NCI-H1092 treated with DMSO at 0.1 percent for 48 hours (cell line): Measurements from ENCODE around the gene UQCC5.
"Not testable (repeated sequence)": the region's sequence is repeated elsewhere in the genome, so short reads cannot be mapped to it uniquely, and the experiment has no call there.

Source experiments
- DNase-seq: peaks from one replicate; lab custom pipeline; 2025; lab: John Stamatoyannopoulos, UW

Gene UQCC5

DNA sequence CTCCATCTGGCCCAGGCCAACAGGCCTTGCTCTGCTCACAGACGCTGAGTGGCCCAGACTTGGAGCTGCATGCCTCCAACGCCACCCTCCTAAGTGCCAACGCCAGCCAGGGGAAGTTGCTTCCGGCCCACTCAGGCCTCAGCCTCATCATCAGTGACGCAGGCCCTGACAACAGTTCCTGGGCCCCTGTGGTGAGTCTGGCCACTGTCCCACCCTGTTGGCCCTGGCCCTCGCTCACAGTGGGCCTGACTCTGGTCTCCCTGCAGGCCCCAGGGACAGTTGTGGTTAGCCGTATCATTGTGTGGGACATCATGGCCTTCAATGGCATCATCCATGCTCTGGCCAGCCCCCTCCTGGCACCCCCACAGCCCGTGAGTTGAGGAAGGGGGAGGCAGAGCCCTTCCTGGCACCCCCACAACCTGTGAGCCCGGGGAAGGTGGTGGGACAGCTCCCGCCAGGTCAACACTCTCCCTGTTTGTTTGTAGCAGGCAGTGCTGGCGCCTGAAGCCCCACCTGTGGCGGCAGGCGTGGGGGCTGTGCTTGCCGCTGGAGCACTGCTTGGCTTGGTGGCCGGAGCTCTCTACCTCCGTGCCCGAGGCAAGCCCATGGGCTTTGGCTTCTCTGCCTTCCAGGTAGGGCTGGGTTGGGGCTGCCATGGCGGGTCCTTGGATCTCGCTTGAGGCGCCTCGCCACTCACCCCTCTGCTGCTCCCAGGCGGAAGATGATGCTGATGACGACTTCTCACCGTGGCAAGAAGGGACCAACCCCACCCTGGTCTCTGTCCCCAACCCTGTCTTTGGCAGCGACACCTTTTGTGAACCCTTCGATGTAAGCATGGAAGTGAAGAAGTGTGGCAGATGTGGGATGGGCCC is 12.8 kb upstream of the UQCC5 start:
- no peak for DNase-seq

DNA sequence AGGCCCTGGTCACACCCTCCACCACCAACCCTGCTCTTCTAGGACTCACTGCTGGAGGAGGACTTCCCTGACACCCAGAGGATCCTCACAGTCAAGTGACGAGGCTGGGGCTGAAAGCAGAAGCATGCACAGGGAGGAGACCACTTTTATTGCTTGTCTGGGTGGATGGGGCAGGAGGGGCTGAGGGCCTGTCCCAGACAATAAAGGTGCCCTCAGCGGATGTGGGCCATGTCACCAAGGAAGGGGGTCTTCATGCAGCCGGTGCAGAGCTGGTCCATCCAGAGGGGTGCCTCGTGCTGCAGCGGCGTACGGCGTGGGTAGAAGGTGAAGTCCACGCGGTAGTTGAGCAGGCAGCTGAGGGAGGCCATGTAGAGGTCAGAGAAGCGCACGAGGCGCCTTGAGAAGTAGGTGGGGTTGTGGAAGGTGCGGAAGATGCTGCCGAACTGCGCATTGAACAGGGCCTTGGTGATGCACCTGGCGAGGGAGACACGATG is 12.1 kb upstream of the UQCC5 start:
- DNase-seq: no peak

DNA sequence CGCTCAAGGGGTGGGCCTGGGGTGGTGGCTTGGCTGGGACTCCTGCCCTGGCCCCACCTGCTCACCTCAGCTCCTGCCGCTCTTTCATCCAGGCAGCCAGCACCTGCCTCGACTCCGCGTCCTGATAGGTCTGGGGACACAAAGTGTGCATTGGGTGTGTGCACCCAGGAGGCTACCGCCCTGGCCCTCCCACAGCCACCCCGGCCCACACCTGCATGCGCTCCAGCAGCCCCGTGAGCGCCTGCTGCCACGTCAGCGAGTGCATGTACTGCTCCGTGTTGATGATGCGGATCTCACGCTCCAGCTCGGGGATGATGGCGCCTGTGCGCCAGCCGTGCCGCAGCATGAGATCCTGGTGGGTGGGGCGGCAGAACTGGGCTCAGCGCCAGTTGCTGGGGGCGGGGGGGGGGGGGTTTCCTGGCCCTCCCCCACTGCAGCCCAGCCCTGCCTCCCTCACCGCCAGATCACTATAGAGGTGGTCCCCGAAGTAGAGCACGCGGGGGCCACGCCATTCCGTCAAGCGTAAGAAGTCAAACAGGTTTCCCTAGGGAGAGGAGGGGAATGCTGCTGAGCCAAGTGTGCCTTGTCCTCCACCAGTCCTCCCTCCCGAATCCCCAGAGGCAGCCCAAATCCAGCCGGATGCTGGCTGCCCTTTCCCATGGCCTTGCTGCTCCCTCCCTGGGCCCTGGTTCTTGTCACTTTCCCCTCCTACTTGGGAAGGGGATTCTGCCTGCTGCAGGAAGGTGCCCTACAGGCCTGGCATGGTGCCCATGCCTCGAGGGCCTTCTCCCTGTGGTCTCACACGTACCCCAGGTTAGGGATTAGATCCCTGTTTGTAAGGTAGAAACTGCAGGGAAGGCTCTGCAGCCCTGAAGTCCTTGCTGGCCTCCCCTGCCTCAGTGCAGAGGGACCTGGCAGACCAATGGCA is 11.4 kb upstream of the UQCC5 start:
- no peak for DNase-seq

DNA sequence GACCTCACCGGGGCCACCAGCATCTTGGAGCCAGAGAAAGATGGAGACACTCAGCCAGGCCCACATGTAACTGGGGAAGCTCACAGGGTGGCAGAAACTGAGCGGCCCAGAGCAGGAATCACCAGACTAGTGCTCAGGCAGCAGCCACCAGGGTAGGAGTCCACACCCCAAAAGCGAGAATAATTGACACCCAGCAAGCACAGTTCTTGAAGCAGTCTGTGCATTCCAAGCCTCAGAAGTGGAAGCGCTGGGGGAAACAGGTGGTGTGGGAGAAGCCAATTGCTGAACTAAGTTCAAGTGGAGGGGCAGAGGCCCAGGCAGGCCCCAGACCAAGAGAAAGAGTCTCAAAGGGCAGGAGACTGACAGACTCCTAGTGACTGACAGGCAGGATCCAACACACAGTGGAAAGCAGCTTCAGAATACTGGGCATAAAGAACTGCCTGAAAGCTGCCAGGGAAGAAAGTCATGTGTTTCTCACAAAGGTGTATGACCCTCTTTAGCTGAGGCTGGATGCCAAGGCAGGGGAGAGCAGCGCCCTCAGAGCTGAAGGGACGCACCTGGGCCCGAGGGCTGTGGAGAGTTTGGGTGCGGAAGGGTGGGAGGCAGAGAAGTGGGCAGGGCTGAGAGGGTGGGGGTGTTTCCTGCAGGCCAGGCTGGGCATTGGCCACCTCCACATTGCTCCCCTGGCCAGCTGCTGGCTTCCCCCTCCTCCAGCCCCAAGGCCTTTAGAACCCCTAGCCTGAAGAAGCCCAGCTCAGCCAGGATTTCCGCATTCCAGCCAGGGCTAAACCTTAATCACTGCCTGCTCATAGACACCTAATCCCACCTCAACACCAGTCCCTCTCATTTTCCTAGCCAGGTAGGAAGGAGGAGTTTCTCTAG is 10.5 kb upstream of the UQCC5 start:
- no peak for DNase-seq

DNA sequence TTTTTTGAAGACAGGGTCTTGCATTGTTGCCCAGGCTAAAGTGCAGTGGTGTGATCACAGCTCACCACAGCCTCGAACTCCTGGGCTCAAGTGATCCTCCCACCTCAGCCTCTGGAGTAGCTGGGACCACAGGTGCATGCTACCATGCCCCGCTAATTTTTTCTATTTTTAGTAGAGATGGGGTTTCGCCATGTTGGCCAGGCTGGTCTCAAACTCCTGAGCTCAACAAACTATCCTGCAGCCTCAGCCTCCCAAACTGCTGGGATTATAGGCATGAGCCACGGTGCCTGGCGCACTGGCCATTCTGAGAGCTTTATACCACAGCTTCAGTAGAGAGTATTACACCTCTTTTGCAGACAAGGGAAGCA is 9.8 kb upstream of the UQCC5 start:
- DNase-seq: not testable (repeated sequence)

DNA sequence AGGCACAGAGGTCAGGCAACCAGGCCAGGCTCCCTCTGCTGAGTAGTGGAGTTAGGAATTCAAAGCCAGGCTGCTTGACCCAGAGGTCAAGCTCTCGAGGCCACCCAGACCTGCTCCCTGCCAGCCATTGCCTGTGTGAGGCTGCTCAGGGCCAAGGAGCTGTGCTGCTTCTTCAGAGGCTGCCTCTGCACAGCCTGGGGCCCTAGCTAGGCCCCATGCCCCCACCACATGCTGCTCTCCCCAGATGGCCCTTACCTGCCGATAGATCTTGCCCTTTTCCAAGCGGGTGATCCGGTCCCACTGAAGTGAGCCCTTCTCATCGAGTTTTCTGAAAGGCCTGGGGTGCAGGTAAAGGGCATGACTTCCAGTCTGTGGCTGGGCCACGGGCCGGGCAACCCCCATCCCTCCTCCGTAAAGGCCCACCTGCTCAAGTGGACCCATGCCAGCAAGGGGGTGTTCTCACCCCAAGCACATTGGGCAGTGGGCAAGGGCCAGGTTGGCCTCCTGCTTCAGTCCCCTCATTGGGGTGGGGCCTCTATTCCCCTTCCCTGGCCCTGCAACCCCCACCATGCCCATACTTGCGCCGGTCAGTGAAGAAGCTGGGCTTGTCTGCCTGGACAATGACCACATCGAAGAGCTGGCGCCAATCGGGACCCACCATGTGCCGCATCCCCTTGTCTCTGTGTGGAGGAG is 9.2 kb upstream of the UQCC5 start:
- no peak for DNase-seq

DNA sequence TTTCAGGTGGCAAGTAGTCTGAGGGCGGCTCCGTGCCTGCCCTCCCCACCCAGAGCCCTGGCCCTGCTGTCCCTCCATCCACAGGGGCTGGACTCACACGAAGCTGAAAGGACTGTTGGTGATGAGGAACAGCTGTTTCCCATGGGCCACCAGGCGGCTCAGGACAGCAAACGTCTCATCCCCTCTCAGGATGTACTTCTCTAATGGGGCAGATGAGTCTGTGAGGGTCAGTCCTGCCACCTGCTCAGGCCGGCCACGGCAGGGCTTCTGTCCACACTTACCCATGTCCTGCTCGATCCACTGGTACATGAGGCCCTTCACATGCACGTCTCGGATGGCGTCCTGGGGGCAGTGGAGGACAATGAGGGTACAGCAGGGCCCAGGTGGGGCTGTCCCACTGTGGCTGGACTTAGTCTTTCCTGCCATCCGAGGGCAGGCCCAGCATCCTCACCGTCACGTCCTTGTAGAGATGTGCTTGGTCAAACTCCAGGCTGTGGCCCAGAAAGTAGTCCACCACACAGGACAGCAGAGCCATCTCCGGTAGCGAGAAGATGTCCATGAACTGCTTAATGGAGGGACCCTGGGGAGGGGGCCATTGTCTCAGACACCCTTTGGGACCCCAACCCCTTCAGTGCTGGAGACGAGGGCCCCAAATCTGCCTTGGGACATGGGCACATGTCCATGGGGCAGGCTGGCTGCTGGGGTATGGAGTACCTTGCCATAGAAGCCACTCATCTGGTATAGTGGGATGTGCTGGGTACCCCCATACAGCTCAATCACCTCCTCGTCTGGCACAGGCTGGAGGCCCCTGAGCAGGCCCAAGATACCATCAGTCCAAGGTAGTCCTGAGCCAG is 8.4 kb upstream of the UQCC5 start:
- DNase-seq: no peak

DNA sequence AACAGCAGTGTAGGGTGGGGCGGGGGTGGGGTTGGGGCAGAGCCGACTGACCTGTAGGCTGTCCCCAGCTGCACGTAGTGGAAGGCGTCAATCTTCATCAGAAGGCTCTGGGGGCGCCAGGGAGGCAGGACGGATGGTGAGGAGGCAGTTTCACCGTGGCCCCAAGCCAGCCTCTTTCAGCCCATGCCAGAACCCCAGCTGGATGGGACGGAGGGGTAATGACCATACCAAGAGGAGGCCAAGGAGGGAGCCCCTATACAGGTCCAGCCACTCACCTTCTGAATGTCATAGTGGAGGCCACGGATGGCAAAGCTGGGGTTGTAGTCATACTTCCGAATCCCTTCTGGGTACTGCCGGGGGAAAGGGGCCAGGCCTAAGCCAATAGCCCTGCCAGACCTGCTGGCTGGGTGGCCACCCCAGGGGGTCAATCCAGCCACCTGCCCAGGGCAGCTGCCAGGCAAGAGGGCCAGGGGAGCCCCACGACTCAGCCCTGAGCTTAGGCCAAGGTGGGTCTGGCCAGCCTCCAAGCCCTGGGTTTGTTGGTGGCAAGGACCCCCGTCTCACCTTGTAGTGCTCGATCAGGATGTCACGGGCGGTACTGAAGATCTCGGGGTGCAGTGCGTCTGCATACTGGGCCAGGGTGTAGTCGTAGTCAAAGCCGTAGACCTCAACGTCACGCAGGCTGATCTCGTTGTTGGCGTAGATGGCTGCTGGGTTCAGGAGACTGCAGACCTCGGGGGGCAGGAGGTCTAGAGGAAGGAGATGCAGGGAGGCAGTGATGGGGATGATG is 7.6 kb upstream of the UQCC5 start:
- DNase-seq: no peak

DNA sequence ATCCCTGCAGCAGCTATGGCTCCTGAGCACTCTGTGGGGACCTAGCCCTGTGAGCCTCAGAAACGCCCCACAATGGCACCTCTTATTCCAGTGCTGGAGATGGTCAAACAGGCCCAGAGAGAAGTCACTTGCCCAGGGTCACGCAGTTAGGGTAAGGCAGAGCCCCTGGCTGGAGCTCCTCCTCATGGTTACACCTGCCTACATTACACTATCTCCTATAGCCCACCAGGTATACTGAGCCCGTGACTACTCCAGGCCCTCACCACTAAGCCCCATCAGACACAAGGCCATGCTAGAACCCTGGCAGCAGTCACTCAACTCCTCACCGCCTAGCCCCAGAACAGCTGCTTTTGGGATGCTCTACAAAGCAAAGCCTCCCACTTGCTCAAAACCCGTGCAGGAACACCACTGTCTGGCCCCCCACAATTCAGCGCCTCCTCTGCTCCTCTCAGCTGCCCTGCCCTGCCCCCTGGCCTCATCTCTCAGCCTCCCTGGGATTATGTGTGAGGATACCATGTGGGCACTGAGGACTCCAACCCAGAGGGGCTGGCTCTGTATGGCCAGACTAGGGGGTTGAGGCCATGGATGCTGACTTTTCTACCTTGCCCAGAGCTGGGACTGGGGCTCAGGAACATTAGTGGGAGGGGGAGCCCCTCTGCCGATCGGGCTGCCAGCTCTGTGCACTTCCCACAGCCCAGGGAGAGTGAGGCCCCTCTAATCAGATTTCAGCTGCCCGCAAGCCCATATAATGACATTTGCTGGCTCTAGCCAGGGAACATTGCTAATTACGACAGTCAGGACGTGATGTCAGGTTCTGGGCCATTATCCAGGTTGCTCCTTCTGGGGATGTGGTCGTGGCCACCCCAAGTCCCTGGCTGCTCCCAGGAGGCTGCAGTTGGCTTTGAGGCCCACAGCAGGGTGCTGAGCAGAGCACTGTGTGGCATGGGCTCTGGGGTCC is 6.8 kb upstream of the UQCC5 start:
- no peak for DNase-seq

DNA sequence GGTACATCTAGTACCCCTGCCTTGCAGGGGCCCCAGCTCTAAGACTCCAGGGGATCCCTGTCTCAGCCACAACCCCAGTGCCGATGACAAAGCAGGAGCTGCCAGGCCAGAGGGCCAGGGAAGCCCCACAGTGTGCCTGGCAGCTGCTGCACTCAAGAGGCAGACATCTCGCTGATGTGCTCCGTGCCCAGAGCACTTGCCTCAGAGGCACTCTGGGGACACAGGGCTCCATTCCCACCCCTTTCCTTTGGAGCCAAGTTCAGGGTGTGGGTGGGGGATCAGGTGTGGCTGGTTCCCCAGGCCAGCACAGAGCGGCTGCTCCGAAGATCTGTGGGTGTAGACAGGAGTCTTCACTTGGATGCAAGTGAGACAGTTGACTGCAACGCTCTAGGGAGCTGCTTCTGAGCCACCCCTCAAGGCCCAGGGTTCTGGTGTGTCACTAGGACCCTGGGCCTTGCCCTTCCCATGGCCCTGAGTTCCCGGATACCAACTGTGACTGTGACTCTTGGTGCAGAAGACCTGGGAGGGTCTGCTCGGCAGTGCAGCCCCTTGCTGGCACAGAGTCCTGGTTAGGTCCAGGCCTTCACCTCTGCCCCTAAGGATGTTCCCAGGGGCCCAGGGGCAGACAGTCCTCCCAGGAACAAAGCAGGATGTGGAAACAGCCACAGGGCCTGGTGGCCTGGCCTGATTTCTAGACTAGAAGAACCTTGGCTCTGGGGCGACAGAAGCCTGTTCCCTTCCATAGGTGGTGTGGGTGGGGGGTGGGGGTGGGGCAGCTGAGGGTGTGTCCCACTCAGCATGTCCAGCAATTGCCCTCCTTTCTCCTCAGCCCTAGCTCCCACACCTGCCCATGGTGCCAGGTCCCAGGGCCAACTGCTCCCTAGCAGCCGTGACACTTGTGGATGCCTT is 5.2 kb upstream of the UQCC5 start:
- DNase-seq: no peak

DNA sequence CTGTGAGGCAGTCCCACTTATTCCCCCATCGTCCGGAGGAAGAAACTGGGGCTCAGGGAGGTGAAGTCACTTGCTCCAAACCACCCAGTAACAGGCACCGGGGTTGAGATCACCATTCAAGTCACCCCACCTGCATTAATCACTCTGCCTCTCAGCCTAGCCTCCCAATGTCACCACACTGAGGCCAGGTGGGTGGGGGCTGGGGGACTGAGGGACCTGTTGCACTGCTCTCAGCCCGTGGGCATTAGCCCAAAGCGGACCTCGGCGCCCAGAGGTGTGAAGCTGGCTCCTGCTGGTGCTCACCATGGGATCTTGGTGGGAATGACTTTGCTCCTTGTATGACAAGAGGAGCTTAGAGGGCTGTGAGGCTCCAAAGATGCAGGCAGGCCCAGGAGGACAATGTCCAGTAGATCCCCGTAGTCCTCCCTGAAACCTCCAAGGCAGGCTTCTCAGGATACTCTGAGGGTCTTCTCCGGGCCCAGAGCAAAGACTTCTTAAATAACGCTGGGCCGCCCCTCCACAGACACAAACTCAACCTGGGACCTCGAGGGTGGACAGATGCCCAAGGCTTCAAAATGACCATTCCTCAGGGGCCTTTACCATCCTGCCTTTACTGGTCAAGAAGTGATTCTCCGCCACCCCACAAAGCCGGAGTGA is 4.4 kb upstream of the UQCC5 start:
- no peak for DNase-seq

DNA sequence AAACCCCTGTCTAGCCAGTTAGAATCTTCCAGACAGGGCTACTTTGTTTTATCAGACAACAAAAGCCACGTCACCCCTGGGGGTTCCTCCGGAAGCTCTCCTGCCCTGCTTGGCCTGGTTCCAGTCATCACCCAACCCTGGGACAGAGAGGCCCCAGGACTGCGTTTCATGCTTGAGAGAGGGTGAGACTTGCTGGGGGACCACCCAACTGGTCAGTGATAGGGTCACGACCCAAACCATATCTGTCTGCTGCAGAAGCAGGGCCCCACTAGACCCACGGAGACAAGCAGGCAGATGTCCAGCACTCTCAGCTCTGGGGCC is 3.9 kb upstream of the UQCC5 start:
- DNase-seq: no peak

DNA sequence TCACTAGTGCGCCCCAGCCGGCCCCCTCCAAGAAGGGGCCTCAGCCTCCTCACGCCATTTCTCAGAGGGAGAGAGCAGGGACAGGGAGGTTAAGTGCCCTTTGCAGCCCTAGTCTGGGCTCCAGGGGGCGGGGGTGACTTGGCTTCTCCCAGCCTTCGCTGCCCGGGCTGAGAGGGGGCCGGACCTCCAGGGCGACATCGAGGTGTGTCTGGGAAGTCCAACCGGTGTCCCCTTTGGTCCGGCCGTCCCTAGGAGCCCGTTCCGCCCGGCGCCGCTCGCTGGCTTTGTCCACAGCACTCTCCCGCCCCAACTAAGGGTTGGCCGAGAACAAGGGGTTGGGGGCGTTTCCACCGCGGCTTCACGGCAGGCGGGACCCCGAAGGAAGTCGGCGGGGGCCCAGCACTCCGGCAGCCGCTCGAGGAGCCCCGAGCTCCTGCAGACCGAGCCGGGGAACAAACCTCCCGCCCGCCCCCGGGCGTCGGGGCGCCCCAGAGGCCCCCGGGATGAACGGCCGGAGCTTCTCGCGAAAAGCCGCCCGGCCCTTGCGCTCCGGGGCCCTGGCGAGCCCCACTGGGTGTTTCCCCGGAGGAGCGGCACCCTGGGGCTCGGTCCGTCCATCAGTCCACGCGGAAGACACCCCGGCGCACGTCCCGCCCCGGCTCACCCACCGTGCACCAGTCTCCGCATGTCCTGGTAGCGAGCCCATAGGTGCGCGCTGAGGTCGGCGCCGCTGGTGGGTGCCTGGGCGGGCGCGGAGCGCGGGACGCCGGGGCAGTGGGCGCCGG is 3.4 kb upstream of the UQCC5 start:
- no peak for DNase-seq

DNA sequence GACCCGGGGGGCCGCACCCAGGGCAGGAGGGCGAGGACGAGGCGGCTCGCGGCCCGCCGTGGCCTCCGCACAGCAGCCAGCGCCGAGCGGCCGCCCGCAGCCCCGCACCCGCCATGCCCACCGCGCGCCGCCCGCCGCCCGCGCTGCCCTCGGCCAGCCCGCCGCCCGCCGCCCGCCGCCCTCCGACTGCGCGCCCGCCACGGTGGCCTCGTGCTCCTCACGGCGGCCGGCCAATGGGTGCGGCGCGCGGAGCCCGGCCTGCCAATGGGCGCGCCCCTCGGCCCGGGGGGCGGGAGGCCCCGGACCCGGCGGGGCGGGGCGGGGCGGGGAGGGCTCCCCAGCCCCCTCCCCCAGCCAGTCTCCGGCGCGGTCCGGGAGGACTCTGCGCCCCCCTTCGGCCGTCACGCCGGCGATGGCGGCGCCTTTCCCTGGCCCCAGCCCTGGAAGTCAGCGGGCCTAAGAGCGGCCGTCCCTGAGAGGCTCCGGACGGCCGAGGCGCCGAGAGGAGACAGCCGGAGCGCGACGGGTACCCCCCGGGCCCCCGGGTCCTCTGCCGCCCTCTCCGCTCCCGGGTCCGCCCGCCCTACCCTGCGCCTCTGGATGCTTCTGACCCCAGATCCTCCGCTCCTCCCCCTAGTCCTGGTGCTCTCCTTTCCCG is 2.7 kb upstream of the UQCC5 start, which contains the start of gene NT5DC2:
Gene NT5DC2, minus strand, starts transcription at position 235 of the 658 bp plus-strand sequence. Its CDS starts 120 bp downstream, at position 115.
- DNase-seq: peak; percentile 45
